Measurements from ENCODE around the gene KRT3. TPM values are rescaled to one million over a fixed set of nuclear protein-coding genes. Genes with fewer than 3 reads are reported as not detected.
"Not testable (repeated sequence)": the region's sequence is repeated elsewhere in the genome, so short reads cannot be mapped to it uniquely, and the experiment has no call there.

The KRT3 gene
- total RNA-seq, 1 experiment from 2014 or later = not detected

DNA sequence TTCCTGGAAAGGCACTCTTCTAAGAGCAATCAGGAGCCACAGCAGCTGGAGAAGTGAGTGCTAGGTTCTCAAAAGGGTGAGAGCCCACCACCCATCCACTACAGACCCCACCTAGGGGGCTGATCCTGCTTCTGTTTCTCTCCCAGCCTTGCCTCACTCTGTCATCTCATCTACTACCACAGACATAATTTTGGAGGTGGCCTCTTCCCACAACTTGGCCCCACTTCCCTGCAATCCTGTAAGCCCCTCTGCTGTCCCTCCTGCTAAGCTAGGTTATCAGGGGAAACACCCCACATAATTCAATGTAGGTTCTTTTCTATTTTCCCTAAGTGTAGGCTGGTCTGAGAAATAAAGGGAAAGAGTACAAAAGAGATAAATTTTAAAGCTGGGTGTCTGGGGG lies 35.3 kb downstream of the KRT3 start:
- no peak for DNase-seq (ENCODE audit: low spot score)

DNA sequence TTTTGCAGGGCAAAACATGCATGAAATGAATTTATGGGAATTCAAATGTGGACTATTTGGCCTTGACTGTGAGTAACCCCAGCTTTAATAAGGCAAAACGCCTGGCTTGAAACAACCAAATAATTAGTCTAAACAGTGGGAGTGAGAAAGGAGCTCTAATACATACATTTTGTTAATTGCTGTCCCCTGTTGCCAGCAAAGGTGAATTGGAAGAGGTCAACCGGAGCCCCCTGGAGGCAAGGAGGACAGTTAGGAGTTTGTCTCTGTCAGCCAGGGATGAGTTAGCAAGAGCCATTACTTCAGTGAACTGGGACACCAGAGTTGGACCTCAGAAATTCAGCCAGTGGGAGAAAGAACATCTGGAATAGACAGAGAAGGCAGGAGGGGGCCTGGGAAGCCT lies 36.2 kb downstream of the KRT3 start:
- no peak for DNase-seq (ENCODE audit: low spot score)

- no peak for DNase-seq (ENCODE audit: low spot score)
Observed at GRCh38 chr12:52759218-52759617, 36.7 kb downstream of the KRT3 start.

GRCh38 chr12:52757449-52758176 lies 38.3 kb downstream of the KRT3 start:
- no peak for DNase-seq (ENCODE audit: low spot score)

GRCh38 chr12:52756281-52756960 lies 39.5 kb downstream of the KRT3 start:
- DNase-seq (ENCODE audit: low spot score) = no peak

- no peak for DNase-seq (ENCODE audit: low spot score)
Observed at GRCh38 chr12:52755533-52755932, 40.4 kb downstream of the KRT3 start.

GRCh38 chr12:52754135-52754534 lies 41.8 kb downstream of the KRT3 start:
- DNase-seq (ENCODE audit: low spot score) = no peak

DNA sequence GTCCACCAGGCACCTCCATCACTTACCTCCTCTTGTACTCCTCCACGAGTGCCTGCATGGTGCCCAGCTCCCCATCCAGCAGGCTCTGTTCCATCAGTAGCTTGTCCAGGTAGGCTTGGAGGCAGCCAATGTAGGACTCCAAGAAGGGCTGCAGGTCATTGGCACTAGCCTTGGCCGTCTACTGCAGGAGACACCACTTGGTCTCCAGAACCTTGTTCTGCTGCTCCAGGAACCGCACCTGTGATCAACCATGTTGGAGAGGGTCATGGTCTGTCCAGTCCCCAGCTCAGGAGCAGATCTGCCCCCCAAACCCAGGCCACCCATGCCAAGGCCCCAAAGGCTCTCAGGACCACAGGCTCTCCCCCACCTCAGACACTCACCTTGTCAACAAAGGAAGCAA lies 42.6 kb downstream of the KRT3 start:
- DNase-seq (ENCODE audit: low spot score) = no peak

DNA sequence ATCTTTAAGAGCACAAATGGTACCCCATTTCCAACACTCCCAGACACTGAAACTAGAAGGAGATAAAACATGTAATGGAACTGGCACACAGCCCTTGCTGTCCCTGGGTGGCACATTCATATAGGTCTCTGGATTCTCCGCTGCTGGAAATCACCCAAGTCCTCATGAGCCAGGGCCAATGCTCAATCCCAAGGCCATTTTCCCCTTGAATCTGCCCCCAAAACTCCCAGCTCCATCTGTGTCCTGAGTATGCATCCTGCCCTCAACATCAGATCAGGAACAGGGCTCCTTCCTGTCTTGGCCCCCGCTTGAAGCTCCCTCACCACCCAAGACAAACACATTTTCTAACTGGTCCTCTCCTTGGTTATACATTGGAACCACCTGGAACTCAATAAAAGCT lies 43.4 kb downstream of the KRT3 start:
- no peak for DNase-seq (ENCODE audit: low spot score)

GRCh38 chr12:52751795-52752194 lies 44.1 kb downstream of the KRT3 start:
- DNase-seq (ENCODE audit: low spot score) = no peak

GRCh38 chr12:52750532-52750931 lies 45.4 kb downstream of the KRT3 start:
- DNase-seq (ENCODE audit: low spot score) = not testable (repeated sequence)

DNA sequence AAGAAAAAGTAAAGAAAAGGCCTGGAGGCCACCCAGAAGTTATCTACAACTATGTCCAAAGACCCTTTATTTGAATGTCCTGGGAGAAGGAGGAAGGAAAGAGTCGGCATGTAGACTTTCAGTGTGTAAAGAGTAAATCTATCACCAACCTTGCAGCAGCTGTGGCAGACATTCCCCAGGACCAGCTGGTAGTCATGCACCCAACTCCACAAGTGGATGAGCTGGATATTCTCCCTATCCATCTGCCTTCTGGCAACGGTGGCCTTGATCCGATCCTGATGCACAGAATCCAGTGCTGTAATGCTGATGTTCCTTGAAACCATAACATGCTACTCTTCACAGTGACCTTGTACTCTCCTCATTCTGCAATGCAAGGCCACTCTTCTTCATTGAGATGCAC lies 46.1 kb downstream of the KRT3 start:
- DNase-seq (ENCODE audit: low spot score) = no peak

DNA sequence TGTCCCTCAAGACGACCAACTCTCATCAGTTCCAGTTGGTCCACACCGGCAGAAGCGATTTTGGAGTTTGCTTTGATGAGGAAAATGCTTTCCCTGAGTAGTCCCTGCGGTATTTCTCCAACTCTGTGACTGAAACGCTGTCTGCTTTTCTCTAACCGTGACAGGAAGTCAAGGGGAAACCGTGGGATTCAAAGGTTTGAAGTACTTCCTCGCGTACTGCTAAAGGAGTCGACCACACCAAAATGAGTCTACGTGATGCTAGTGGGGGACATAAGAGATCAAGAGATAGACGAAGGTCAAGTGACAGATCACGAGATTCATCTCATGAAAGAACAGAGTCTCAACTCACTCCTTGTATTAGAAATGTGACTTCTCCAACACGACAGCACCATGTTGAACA lies 47.3 kb downstream of the KRT3 start:
- DNase-seq (ENCODE audit: low spot score) = no peak

GRCh38 chr12:52745554-52745953 lies 50.4 kb downstream of the KRT3 start:
- no peak for DNase-seq (ENCODE audit: low spot score)

GRCh38 chr12:52744493-52745156 lies 51.3 kb downstream of the KRT3 start:
- no peak for DNase-seq (ENCODE audit: low spot score)

- no peak for DNase-seq (ENCODE audit: low spot score)
Observed at GRCh38 chr12:52742822-52743457, 53.0 kb downstream of the KRT3 start.

GRCh38 chr12:52742196-52742580 lies 53.7 kb downstream of the KRT3 start:
- DNase-seq (ENCODE audit: low spot score) = no peak

DNA sequence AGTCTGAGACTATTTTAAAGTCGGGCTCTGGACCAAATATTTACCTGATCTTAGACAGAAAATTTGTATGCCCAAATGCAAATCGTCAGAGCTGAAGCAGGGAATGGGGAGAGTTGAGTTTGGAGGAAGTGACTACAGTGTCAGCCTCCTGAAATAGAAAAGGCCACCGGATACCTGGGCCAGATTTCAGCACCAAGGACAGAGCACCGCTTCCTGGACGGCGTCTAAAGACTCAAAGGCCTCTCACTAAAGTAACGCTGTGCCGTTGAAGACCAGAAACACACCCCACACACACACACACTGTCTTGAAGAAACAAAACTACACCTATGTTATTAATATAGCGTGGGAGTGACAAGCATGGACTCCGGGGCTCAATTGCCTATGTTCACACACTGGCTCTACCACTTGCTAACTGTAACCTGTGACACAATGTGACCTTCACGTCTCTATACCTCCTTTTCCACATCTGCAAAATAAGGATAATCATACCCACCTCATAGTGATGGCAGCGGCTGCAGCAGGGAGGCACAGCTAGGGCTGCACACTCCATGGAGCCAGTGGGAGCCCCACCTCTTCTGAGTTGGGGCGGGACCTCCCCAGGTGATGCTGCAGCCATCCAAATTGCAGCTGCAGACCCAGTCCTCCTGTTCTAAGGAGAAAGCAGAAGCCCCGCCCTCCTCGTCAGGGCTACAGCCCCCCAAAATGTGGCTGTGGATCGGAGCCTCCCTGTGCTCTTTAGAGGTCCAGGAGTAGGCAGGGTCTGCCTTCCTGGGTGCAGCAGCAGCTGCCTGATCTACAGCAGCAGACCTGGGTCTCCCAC lies 54.3 kb downstream of the KRT3 start:
- DNase-seq (ENCODE audit: low spot score) = peak; percentile 49

DNA sequence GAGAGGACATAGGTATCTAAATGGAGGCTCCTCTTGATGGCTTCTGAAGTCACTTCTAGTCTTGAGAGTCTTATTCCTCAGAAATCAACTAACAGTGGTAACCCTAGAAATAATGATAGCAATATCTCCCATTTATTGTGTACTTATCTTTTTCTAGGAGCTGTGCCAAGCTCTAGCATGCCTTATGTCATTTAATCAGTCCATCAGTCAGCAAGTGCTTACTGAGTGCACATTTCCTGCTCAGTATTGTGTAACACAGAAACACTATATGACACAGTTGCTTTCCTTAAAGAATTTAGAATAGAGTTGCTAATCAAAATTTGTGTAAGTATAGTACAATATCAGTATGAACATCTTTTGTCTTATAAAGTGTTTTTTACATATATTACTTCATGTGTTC lies 55.3 kb downstream of the KRT3 start:
- no peak for DNase-seq (ENCODE audit: low spot score)

DNA sequence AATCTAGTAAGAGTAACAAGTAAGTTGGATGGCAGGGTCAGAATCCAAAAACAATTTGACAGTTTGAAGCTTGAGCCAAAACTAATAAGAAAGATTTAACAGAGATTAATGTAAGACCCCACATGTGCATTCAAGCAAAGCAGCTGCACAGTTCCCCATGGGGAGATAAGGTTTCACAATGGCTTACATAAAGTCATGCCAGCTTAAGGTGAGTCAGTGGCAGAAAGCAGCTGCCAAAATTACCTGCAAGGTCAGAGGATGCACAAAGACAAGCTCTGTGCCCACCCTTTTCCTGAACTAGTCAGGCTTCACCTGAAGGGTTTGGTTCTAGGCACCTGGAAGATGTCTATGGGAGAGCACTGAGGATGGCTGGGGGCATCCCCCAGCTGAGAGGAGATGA lies 56.0 kb downstream of the KRT3 start:
- DNase-seq (ENCODE audit: low spot score) = no peak
